Mesendoderm (in vitro differentiated cells): Measurements from ENCODE around the gene LMCD1.

Source experiments
- DNase-seq: peaks from one replicate; pipeline ENCODE4 v3.0.0; 2013
- H2AK5ac ChIP-seq: 2 replicates; pipeline ENCODE4 v1.6.1; 2013; ENCODE audit warnings: low read length, inconsistent platforms
- H2BK120ac ChIP-seq: 2 replicates; pipeline ENCODE4 v1.6.1; 2013; ENCODE audit warnings: low read depth, mild to moderate bottlenecking, low read length, moderate library complexity, mixed read lengths
- H2BK15ac ChIP-seq: replicated peaks from 2 replicates; pipeline ENCODE4 v1.6.1; 2013; ENCODE audit warnings: low read depth, mild to moderate bottlenecking, moderate library complexity
- H2BK5ac ChIP-seq: 2 replicates; pipeline ENCODE4 v1.6.1; 2013; ENCODE audit warnings: low read length, inconsistent platforms
- H3K18ac ChIP-seq: 2 replicates; pipeline ENCODE4 v1.6.1; 2013; ENCODE audit warnings: mild to moderate bottlenecking, low read length, mixed read lengths
- H3K23ac ChIP-seq: one replicate; pipeline ENCODE4 v1.6.1; 2013; ENCODE audit warnings: low read length
- H3K27ac ChIP-seq: 2 replicates; pipeline ENCODE4 v1.5.1; 2013; ENCODE audit warnings: low read depth, mild to moderate bottlenecking, inconsistent platforms, low read length, moderate library complexity
- H3K27me3 ChIP-seq: 2 replicates; pipeline ENCODE4 v1.6.1; 2013; ENCODE audit warnings: low read length, control low read depth, mild to moderate bottlenecking, inconsistent platforms; ENCODE audit not compliant: insufficient read depth, poor library complexity
- H3K36me3 ChIP-seq: 2 replicates; pipeline ENCODE4 v1.6.1; 2013; ENCODE audit warnings: low read length, inconsistent platforms; ENCODE audit not compliant: control insufficient read depth, insufficient read depth
- H3K4ac ChIP-seq: one replicate; pipeline ENCODE4 v1.6.1; 2013; ENCODE audit warnings: low read depth, mild to moderate bottlenecking, low read length, moderate library complexity
- H3K4me1 ChIP-seq: 2 replicates; pipeline ENCODE4 v1.6.1; 2013; ENCODE audit warnings: low read depth, low read length, inconsistent platforms; ENCODE audit not compliant: control insufficient read depth
- H3K4me2 ChIP-seq: 2 replicates; pipeline ENCODE4 v1.6.1; 2013; ENCODE audit warnings: low read length
- H3K4me3 ChIP-seq: 2 replicates; pipeline ENCODE4 v1.5.1; 2013; ENCODE audit warnings: mild to moderate bottlenecking, low read length
- H3K56ac ChIP-seq: one replicate; pipeline ENCODE4 v1.6.1; 2013; ENCODE audit warnings: low read length
- H3K79me1 ChIP-seq: 2 replicates; pipeline ENCODE4 v1.6.1; 2013; ENCODE audit warnings: low read length, inconsistent platforms
- H3K79me2 ChIP-seq: 2 replicates; pipeline ENCODE4 v1.6.1; 2013; ENCODE audit warnings: mild to moderate bottlenecking, low read length; ENCODE audit not compliant: control insufficient read depth, insufficient read depth
- H3K9ac ChIP-seq: 2 replicates; pipeline ENCODE4 v1.6.1; 2013; ENCODE audit warnings: low read length, inconsistent platforms
- H4K5ac ChIP-seq: one replicate; pipeline ENCODE4 v1.6.1; 2013; ENCODE audit warnings: low read length
- H4K8ac ChIP-seq: one replicate; pipeline ENCODE4 v1.6.1; 2013; ENCODE audit warnings: low read depth, mild to moderate bottlenecking, control low read depth, low read length, moderate library complexity
- WGBS: extraction: QIAGEN DNeasy Blood & Tissue Kit; methylation state at CpG from one replicate; pipeline ENCODE4 v1.1.7; 2013; ENCODE audit warnings: low lambda C conversion rate, missing lambda C conversion rate; ENCODE audit not compliant: insufficient coverage; ENCODE audit errors: extremely low coverage; 5-methylcytosine and 5-hydroxymethylcytosine counted together

Gene LMCD1

GRCh38 chr3:8480699-8481098 lies 20.9 kb upstream of the LMCD1 start:
- no peak overlapping the region for H4K5ac ChIP-seq
- H2BK120ac ChIP-seq: no peak overlapping the region
- H3K4me3 ChIP-seq: no peak overlapping the region
- H3K9ac ChIP-seq: no peak overlapping the region
- peak overlapping the region; percentile 76 for H3K27ac ChIP-seq
- H3K36me3 ChIP-seq: no peaks in the 10 kb centered on the region
- no peak for DNase-seq
- H2BK15ac ChIP-seq: no peak overlapping the region
- H2AK5ac ChIP-seq: no peak overlapping the region
- H2BK5ac ChIP-seq: no peak overlapping the region
- H3K23ac ChIP-seq: no peak overlapping the region
- no peak overlapping the region for H3K18ac ChIP-seq
- H3K27me3 ChIP-seq: no peaks in the 10 kb centered on the region
- no CpG with 5 or more reads among the region's 3 CpGs for WGBS
- no peak overlapping the region for H3K4ac ChIP-seq
- H3K4me1 ChIP-seq: no peaks in the 10 kb centered on the region
- no peak overlapping the region for H3K4me2 ChIP-seq
- H3K79me1 ChIP-seq: no peaks in the 10 kb centered on the region
- H3K56ac ChIP-seq: peak overlapping the region; percentile 11
- H4K8ac ChIP-seq: no peak overlapping the region
- H3K79me2 ChIP-seq: no peaks in the 10 kb centered on the region

GRCh38 chr3:8481380-8481779 lies 20.2 kb upstream of the LMCD1 start:
- Histone ChIP-seq H3K4me2 (no peak overlapping the region), H2BK5ac (no peak overlapping the region), H2AK5ac (no peak overlapping the region), H3K4me1 (no peaks in the 10 kb centered on the region), H4K8ac (no peak overlapping the region), H3K36me3 (no peaks in the 10 kb centered on the region), H3K79me2 (no peaks in the 10 kb centered on the region), H2BK15ac (no peak overlapping the region), H3K27ac (no peak overlapping the region), H3K4me3 (no peak overlapping the region), H4K5ac (no peak overlapping the region), H2BK120ac (no peak overlapping the region), H3K4ac (no peak overlapping the region), H3K9ac (no peak overlapping the region), H3K56ac (no peak overlapping the region), H3K79me1 (no peaks in the 10 kb centered on the region), H3K27me3 (no peaks in the 10 kb centered on the region), H3K18ac (no peak overlapping the region), H3K23ac (no peak overlapping the region)
- peak; percentile 78 for DNase-seq
- no CpG with 5 or more reads among the region's 2 CpGs for WGBS

GRCh38 chr3:8482263-8482662 lies 19.4 kb upstream of the LMCD1 start:
- no peak overlapping the region for H3K4ac ChIP-seq
- no peak overlapping the region for H3K23ac ChIP-seq
- no peak overlapping the region for H2AK5ac ChIP-seq
- no peaks in the 10 kb centered on the region for H3K79me1 ChIP-seq
- H2BK5ac ChIP-seq: no peak overlapping the region
- H2BK15ac ChIP-seq: no peak overlapping the region
- no peaks in the 10 kb centered on the region for H3K27me3 ChIP-seq
- no CpG with 5 or more reads among the region's 2 CpGs for WGBS
- H3K36me3 ChIP-seq: no peaks in the 10 kb centered on the region
- no peak overlapping the region for H3K4me2 ChIP-seq
- H3K4me3 ChIP-seq: no peak overlapping the region
- H3K56ac ChIP-seq: no peak overlapping the region
- no peak overlapping the region for H4K5ac ChIP-seq
- no peak overlapping the region for H3K9ac ChIP-seq
- peak overlapping the region; percentile 36 for H2BK120ac ChIP-seq
- peak overlapping the region; percentile 14 for H3K18ac ChIP-seq
- no peak for DNase-seq
- no peaks in the 10 kb centered on the region for H3K4me1 ChIP-seq
- H3K27ac ChIP-seq: peak overlapping the region; percentile 2
- no peaks in the 10 kb centered on the region for H3K79me2 ChIP-seq
- H4K8ac ChIP-seq: no peak overlapping the region

- WGBS: no CpG with 5 or more reads among the region's 4 CpGs
- no peak for DNase-seq
Measured at GRCh38 chr3:8482960-8483665, 18.5 kb upstream of the LMCD1 start.

GRCh38 chr3:8484409-8485140 lies 17.0 kb upstream of the LMCD1 start:
- Histone ChIP-seq H3K4ac (no peak overlapping the region), H4K5ac (no peak overlapping the region), H3K79me1 (no peaks in the 10 kb centered on the region), H2AK5ac (no peak overlapping the region), H2BK15ac (no peak overlapping the region), H3K18ac (no peak overlapping the region), H4K8ac (no peak overlapping the region), H3K56ac (no peak overlapping the region), H3K27me3 (no peaks in the 10 kb centered on the region), H3K27ac (no peak overlapping the region), H3K36me3 (no peaks in the 10 kb centered on the region), H3K4me3 (no peak overlapping the region), H2BK120ac (no peak overlapping the region), H3K9ac (no peak overlapping the region), H3K4me2 (no peak overlapping the region), H3K79me2 (no peaks in the 10 kb centered on the region), H3K23ac (peak overlapping the region; percentile 32), H3K4me1 (no peaks in the 10 kb centered on the region), H2BK5ac (no peak overlapping the region)
- WGBS: no CpG with 5 or more reads among the region's 5 CpGs
- no peak for DNase-seq

More at GRCh38 chr3:8482960-8483665, 18.5 kb upstream of the LMCD1 start:
- H3K4ac ChIP-seq: no peak overlapping the region
- no peaks in the 10 kb centered on the region for H3K79me2 ChIP-seq
- H3K56ac ChIP-seq: no peak overlapping the region
- no peak overlapping the region for H3K9ac ChIP-seq
- no peaks in the 10 kb centered on the region for H3K4me1 ChIP-seq
- H2AK5ac ChIP-seq: no peak overlapping the region
- no peak overlapping the region for H3K4me3 ChIP-seq
- no peak overlapping the region for H2BK5ac ChIP-seq
- no peaks in the 10 kb centered on the region for H3K36me3 ChIP-seq
- no peaks in the 10 kb centered on the region for H3K79me1 ChIP-seq
- no peak overlapping the region for H2BK15ac ChIP-seq
- no peak overlapping the region for H3K27ac ChIP-seq
- no peak overlapping the region for H3K18ac ChIP-seq
- no peak overlapping the region for H4K8ac ChIP-seq
- no peak overlapping the region for H3K23ac ChIP-seq
- no peaks in the 10 kb centered on the region for H3K27me3 ChIP-seq
- no peak overlapping the region for H2BK120ac ChIP-seq
- no peak overlapping the region for H3K4me2 ChIP-seq
- H4K5ac ChIP-seq: no peak overlapping the region
